ENCODE data around the gene ST6GALNAC3. TPM values are rescaled to one million over a fixed set of nuclear protein-coding genes. Genes with fewer than 3 reads are reported as not detected.

The ST6GALNAC3 gene
- total and polyA plus RNA-seq, 2 donors from 2014 or later = 8.8 to 15.8 TPM

GRCh38 chr1:76083189-76083588, 8.6 kb downstream of the ST6GALNAC3 start:
- Histone ChIP-seq H3K9me3 (ENCODE audit: control insufficient read depth in 2 of 3, insufficient read depth in 1 of 3, low read length in 3 of 3) (no peaks in the 10 kb centered on the region), H3K36me3 (ENCODE audit: control insufficient read depth in 2 of 3, insufficient read depth in 3 of 3, low read length in 3 of 3) (no peaks in the 10 kb centered on the region), H3K4me3 (ENCODE audit: low read length in 3 of 3) (no peak overlapping the region), H3K4me1 (ENCODE audit: control insufficient read depth in 2 of 3, insufficient read depth in 2 of 3, low read depth in 1 of 3, low read length in 3 of 3) (no peaks in the 10 kb centered on the region), H3K27me3 (ENCODE audit: control insufficient read depth, insufficient read depth, low read length) (no peaks in the 10 kb centered on the region), H3K27ac (ENCODE audit: low read depth in 2 of 2, low read length in 2 of 2) (no peak overlapping the region), H3K9ac (ENCODE audit: low read length in 3 of 3) (no peak overlapping the region)
- DNase-seq (no peak), FAIRE-seq (no peak)
- no peak for TF ChIP-seq CTCF (IDR thresholded peaks at IDR 0.05; ENCODE audit: borderline replicate concordance, extremely low read depth, insufficient read depth)
- intact Hi-C loops (cut with DNase I) = no loop called here

- no peaks in the 10 kb centered on the region for H3K4me1 ChIP-seq (ENCODE audit: control insufficient read depth in 2 of 3, insufficient read depth in 2 of 3, low read depth in 1 of 3, low read length in 3 of 3)
- no peak for TF ChIP-seq CTCF (IDR thresholded peaks at IDR 0.05; ENCODE audit: borderline replicate concordance, extremely low read depth, insufficient read depth)
- H3K27ac ChIP-seq (ENCODE audit: low read depth in 2 of 2, low read length in 2 of 2) = no peak overlapping the region
- intact Hi-C loops (cut with DNase I) = no loop called here
- FAIRE-seq = no peak
- H3K4me3 ChIP-seq (ENCODE audit: low read length in 3 of 3) = no peak overlapping the region
- no peaks in the 10 kb centered on the region for H3K9me3 ChIP-seq (ENCODE audit: control insufficient read depth in 2 of 3, insufficient read depth in 1 of 3, low read length in 3 of 3)
- DNase-seq = no peak
- H3K36me3 ChIP-seq (ENCODE audit: control insufficient read depth in 2 of 3, insufficient read depth in 3 of 3, low read length in 3 of 3) = no peaks in the 10 kb centered on the region
- no peak overlapping the region for H3K9ac ChIP-seq (ENCODE audit: low read length in 3 of 3)
- no peaks in the 10 kb centered on the region for H3K27me3 ChIP-seq (ENCODE audit: control insufficient read depth, insufficient read depth, low read length)
Observed at GRCh38 chr1:76084029-76084627, 9.6 kb downstream of the ST6GALNAC3 start.

GRCh38 chr1:76084685-76085084, 10.1 kb downstream of the ST6GALNAC3 start:
- H3K9me3 ChIP-seq (ENCODE audit: control insufficient read depth in 2 of 3, insufficient read depth in 1 of 3, low read length in 3 of 3) = no peaks in the 10 kb centered on the region
- FAIRE-seq = no peak
- no peak overlapping the region for H3K4me3 ChIP-seq (ENCODE audit: low read length in 3 of 3)
- no peak for TF ChIP-seq CTCF (IDR thresholded peaks at IDR 0.05; ENCODE audit: borderline replicate concordance, extremely low read depth, insufficient read depth)
- no peak for DNase-seq
- H3K27me3 ChIP-seq (ENCODE audit: control insufficient read depth, insufficient read depth, low read length) = no peaks in the 10 kb centered on the region
- no peak overlapping the region for H3K27ac ChIP-seq (ENCODE audit: low read depth in 2 of 2, low read length in 2 of 2)
- no peaks in the 10 kb centered on the region for H3K36me3 ChIP-seq (ENCODE audit: control insufficient read depth in 2 of 3, insufficient read depth in 3 of 3, low read length in 3 of 3)
- H3K4me1 ChIP-seq (ENCODE audit: control insufficient read depth in 2 of 3, insufficient read depth in 2 of 3, low read depth in 1 of 3, low read length in 3 of 3) = no peaks in the 10 kb centered on the region
- H3K9ac ChIP-seq (ENCODE audit: low read length in 3 of 3) = no peak overlapping the region
- intact Hi-C loops (cut with DNase I) = no loop called here

- DNase-seq (no peak), FAIRE-seq (no peak)
- Histone ChIP-seq H3K9me3 (ENCODE audit: control insufficient read depth in 2 of 3, insufficient read depth in 1 of 3, low read length in 3 of 3) (no peaks in the 10 kb centered on the region), H3K36me3 (ENCODE audit: control insufficient read depth in 2 of 3, insufficient read depth in 3 of 3, low read length in 3 of 3) (no peaks in the 10 kb centered on the region), H3K4me3 (ENCODE audit: low read length in 3 of 3) (no peak overlapping the region), H3K9ac (ENCODE audit: low read length in 3 of 3) (no peak overlapping the region), H3K27me3 (ENCODE audit: control insufficient read depth, insufficient read depth, low read length) (no peaks in the 10 kb centered on the region), H3K27ac (ENCODE audit: low read depth in 2 of 2, low read length in 2 of 2) (no peak overlapping the region), H3K4me1 (ENCODE audit: control insufficient read depth in 2 of 3, insufficient read depth in 2 of 3, low read depth in 1 of 3, low read length in 3 of 3) (no peaks in the 10 kb centered on the region)
- intact Hi-C loops (cut with DNase I) = no loop called here
- no peak for TF ChIP-seq CTCF (IDR thresholded peaks at IDR 0.05; ENCODE audit: borderline replicate concordance, extremely low read depth, insufficient read depth)
Observed at GRCh38 chr1:76086109-76086508, 11.6 kb downstream of the ST6GALNAC3 start.

All from kidney (tissue), 14 donors.